ENCODE measurements around the gene SNTG2. TPM values are rescaled to one million over a fixed set of nuclear protein-coding genes. Genes with fewer than 3 reads are reported as not detected.

SNTG2 gene
- total and polyA plus RNA-seq, 2 of the 13 experiments (the other 11 are each of a cell fraction or from before 2014, with no cell fraction given) = not detected

- H3K4me1 ChIP-seq (ENCODE audit: insufficient read depth, low read length) = no peaks in the 10 kb centered on the region
- TF ChIP-seq, protein P1, sequence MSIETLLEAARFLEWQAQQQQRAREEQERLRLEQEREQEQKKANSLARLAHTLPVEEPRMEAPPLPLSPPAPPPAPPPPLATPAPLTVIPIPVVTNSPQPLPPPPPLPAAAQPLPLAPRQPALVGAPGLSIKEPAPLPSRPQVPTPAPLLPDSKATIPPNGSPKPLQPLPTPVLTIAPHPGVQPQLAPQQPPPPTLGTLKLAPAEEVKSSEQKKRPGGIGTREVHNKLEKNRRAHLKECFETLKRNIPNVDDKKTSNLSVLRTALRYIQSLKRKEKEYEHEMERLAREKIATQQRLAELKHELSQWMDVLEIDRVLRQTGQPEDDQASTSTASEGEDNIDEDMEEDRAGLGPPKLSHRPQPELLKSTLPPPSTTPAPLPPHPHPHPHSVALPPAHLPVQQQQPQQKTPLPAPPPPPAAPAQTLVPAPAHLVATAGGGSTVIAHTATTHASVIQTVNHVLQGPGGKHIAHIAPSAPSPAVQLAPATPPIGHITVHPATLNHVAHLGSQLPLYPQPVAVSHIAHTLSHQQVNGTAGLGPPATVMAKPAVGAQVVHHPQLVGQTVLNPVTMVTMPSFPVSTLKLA (IDR thresholded peaks at IDR 0.05) = 0 out of 2 replicates have a peak, but pooled peaks have one; percentile 44
- no peak for TF ChIP-seq SCMH1 (CRISPR knock-in tag; IDR thresholded peaks at IDR 0.05; ENCODE audit: borderline replicate concordance)
- no peak for TF ChIP-seq ZNF407 (CRISPR knock-in tag; IDR thresholded peaks at IDR 0.05; ENCODE audit: not compliant biosample characterization)
- no peaks in the 10 kb centered on the region for H3K9me3 ChIP-seq (ENCODE audit: low read length)
- no TSS peak for BruUV-seq (replicated peaks)
- H3K36me3 ChIP-seq (replicated peaks in 1 of 2; ENCODE audit: control insufficient read depth in 1 of 2, insufficient read depth in 2 of 2, low read length in 2 of 2) = no peaks in the 10 kb centered on the region
- ATAC-seq (no peak), DNase-seq (ENCODE audit: low spot score) (no peak), FAIRE-seq (no peak)
- in situ Hi-C loops (cut with HindIII; ENCODE audit: extremely low pct_ligation_motif_present, low pct_unique_long_range_greater_than_20kb) (no loop called here), intact Hi-C loops (cut with micrococcal nuclease; ENCODE audit: unreplicated experiment) (no loop called here)
- no peak overlapping the region for H3K4me3 ChIP-seq (replicated peaks in 1 of 3; ENCODE audit: insufficient read depth in 1 of 3, low read depth in 2 of 3, low read length in 3 of 3)
- ChIA-PET POLR2A (no interaction called here), CTCF (ENCODE audit: low intra/inter-chr PET ratio, low total read pairs) (no interaction called here)
- no peaks in the 10 kb centered on the region for H4K20me1 ChIP-seq (ENCODE audit: insufficient read depth, low read length)
- H3K9ac ChIP-seq (ENCODE audit: insufficient read depth, low read depth, low read length) = no peak overlapping the region
- no peak overlapping the region for H3K4me2 ChIP-seq (ENCODE audit: low read depth, low read length)
- H3K27me3 ChIP-seq (ENCODE audit: control insufficient read depth in 1 of 2, insufficient read depth in 2 of 2, low read length in 2 of 2) = peaks cover 6 to 41% of the 10 kb centered on the region in 2 experiments; a peak in 3 of 5 replicates
- H2AFZ ChIP-seq (ENCODE audit: low read length) = no peak overlapping the region
- WGBS (ENCODE audit: low lambda C conversion rate) = 49% methylated on average over 9 of the region's 9 CpGs
- no peaks in the 10 kb centered on the region for H3K79me2 ChIP-seq (ENCODE audit: insufficient read depth, low read length)
- H3K27ac ChIP-seq (ENCODE audit: extremely low read length, insufficient read depth, low read length) = no peak overlapping the region
These were observed 127.3 kb downstream of the SNTG2 start for GRCh38 chr2:1077911-1078310.
